Activated CD4-positive, alpha-beta T cell treated with anti-CD3 and anti-CD28 coated beads for 48 hours (primary cell): Measurements from ENCODE around the gene SPATA46.
"Not testable (repeated sequence)": the region's sequence is repeated elsewhere in the genome, so short reads cannot be mapped to it uniquely, and the experiment has no call there.

Source experiments
- DNase-seq: peaks from one replicate; pipeline ENCODE4 v3.0.0-alpha.2; 2020

SPATA46 gene

GRCh38 chr1:162373072-162373427 is 3.6 kb downstream of the SPATA46 start:
- DNase-seq, result no peak

GRCh38 chr1:162372159-162373071 is 4.2 kb downstream of the SPATA46 start:
- no peak for DNase-seq

GRCh38 chr1:162371611-162372010 is 5.0 kb downstream of the SPATA46 start:
- no peak for DNase-seq

- no peak for DNase-seq
Observed at GRCh38 chr1:162370721-162371120, 5.9 kb downstream of the SPATA46 start.

GRCh38 chr1:162370161-162370560 is 6.5 kb downstream of the SPATA46 start:
- no peak for DNase-seq

GRCh38 chr1:162369571-162369970 is 7.1 kb downstream of the SPATA46 start:
- DNase-seq, result no peak

GRCh38 chr1:162368451-162368850 is 8.2 kb downstream of the SPATA46 start:
- DNase-seq, result no peak

- no peak for DNase-seq
Observed at GRCh38 chr1:162367772-162368171, 8.9 kb downstream of the SPATA46 start.

- no peak for DNase-seq
Observed at GRCh38 chr1:162367073-162367472, 9.6 kb downstream of the SPATA46 start.

- no peak for DNase-seq
Observed at GRCh38 chr1:162366671-162367070, 10.0 kb downstream of the SPATA46 start.

GRCh38 chr1:162366149-162366548 is 10.5 kb downstream of the SPATA46 start:
- no peak for DNase-seq

- DNase-seq, result no peak
Observed at GRCh38 chr1:162365284-162366020, 11.2 kb downstream of the SPATA46 start.

GRCh38 chr1:162364498-162364897 is 12.2 kb downstream of the SPATA46 start:
- DNase-seq, result no peak

GRCh38 chr1:162363823-162364222 is 12.8 kb downstream of the SPATA46 start:
- DNase-seq, result no peak

- no peak for DNase-seq
Observed at GRCh38 chr1:162361349-162361748, 15.3 kb downstream of the SPATA46 start.

GRCh38 chr1:162360874-162361260 is 15.8 kb downstream of the SPATA46 start:
- no peak for DNase-seq

- no peak for DNase-seq
Observed at GRCh38 chr1:162360237-162360873, 16.3 kb downstream of the SPATA46 start.

- DNase-seq, result no peak
Observed at GRCh38 chr1:162359523-162360236, 17.0 kb downstream of the SPATA46 start.

- DNase-seq, result no peak
Observed at GRCh38 chr1:162358928-162359327, 17.7 kb downstream of the SPATA46 start.

GRCh38 chr1:162357681-162358266 is 18.9 kb downstream of the SPATA46 start:
- no peak for DNase-seq

- no peak for DNase-seq
Observed at GRCh38 chr1:162353702-162354101, 23.0 kb downstream of the SPATA46 start.

GRCh38 chr1:162353078-162353477 is 23.6 kb downstream of the SPATA46 start:
- no peak for DNase-seq

- not testable (repeated sequence) for DNase-seq
Observed at GRCh38 chr1:162351874-162352273, 24.8 kb downstream of the SPATA46 start.
